Mucosa of descending colon (tissue), 3 donors: Measurements from ENCODE around the gene NEB. TPM values are rescaled to one million over a fixed set of nuclear protein-coding genes. Genes with fewer than 3 reads are reported as not detected.

Source experiments
- ATAC-seq: fragments of 200-7000 bp; cut with Tn5 transposase; one replicate; pipeline ENCODE4 v1.9.1; 2020; ENCODE audit warnings: mild to moderate bottlenecking, moderate library complexity
- DNase-seq, 3 donors: peaks; one replicate each; pipeline ENCODE4 v3.0.0-alpha.2; 2020
- H3K36me3 ChIP-seq: fragments of 200-600 bp; one replicate; pipeline ENCODE4 v1.8.0; 2021; ENCODE audit warnings: low read depth, mild to moderate bottlenecking
- H3K4me1 ChIP-seq: fragments of 200-600 bp; one replicate; pipeline ENCODE4 v1.8.0; 2021; ENCODE audit warnings: low read depth, mild to moderate bottlenecking
- H3K4me3 ChIP-seq: fragments of 200-600 bp; one replicate; pipeline ENCODE4 v1.8.0; 2021; ENCODE audit warnings: mild to moderate bottlenecking
- H3K9me3 ChIP-seq: fragments of 200-600 bp; one replicate; pipeline ENCODE4 v1.8.0; 2021; ENCODE audit warnings: mild to moderate bottlenecking
- CTCF ChIP-seq: fragments of 200-600 bp; IDR thresholded peaks from one replicate; pipeline ENCODE4 v1.8.0; 2022; ENCODE audit warnings: antibody characterized with exemption, mild to moderate bottlenecking
- intact Hi-C, 2 donors: fragments of 100-400 bp; cut with DNase I in 1 of 2; cut with micrococcal nuclease in 1 of 2; formaldehyde crosslinking; loops; one replicate each; pipeline versions ENCODE4 v1.11.0 to v1.11.1; 2022; cut with DNase I, micrococcal nuclease
- total RNA-seq, 3 donors: library from RNA; stranded (reverse); fragmentation: NEBNext Ultra II Directional in 2 of 3; extraction: Animal tissue kit (Norgen Biotek cat#: 25700) in 2 of 3; gene quantifications; one replicate each; pipeline versions ENCODE4 v1.2.1 to v1.2.4, GENCODE V29; 2021 to 2023
- donor health status: DM: no; HTN: no; CAD: no; lungs with moderate emphysema.
- donor health status: DM: no; HTN: no; CAD: no.
- donor health status: DM: no; HTN: yes; CAD: no.

NEB gene
- total RNA-seq, 3 donors from 2014 or later = 0.54 to 1.1 (median 0.82) TPM

DNA sequence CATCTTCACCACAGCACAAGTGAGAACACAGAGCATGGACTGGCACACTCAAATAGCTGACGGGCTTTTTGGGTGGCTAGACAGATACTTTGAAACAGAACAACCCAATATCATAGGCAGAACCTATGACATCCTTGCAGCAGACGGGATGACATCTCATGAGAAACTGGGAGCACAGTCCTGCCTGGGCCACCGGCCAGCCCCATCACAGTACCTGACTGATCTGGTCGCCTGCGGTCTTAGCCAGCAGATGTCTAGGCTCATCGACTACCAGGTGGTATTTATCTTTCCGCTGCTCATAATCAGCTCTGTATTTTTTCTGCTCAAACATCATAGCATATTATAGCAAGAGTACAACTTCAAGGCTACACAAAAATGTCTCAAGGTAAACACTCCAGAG lies 200.3 kb downstream of the NEB start:
- H3K4me3 ChIP-seq = no peak overlapping the region
- H3K36me3 ChIP-seq = no peaks in the 10 kb centered on the region
- H3K4me1 ChIP-seq = no peaks in the 10 kb centered on the region
- no peaks in the 10 kb centered on the region for H3K9me3 ChIP-seq
- intact Hi-C loops = no loop called here
- no peak for DNase-seq
- ATAC-seq = no peak
- TF ChIP-seq CTCF = no peak

DNA sequence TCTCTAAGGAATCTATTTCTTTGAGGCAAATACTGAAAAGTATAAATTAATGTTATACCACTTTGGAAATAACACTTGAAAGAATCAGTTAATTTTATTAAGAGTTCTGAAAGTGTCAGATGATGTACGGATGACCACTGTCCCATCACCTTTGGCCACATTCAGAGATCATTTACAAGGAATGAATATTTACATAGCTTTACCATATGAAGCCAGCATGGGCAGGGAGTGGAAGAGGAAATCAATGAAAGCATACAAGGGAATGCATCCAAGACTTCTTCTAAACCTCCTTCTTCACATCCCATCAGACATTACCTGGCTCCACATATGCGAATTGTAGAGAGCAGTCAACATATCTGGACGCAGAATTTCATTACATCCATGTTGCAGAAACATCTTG lies 201.1 kb downstream of the NEB start:
- ATAC-seq (no peak), DNase-seq (no peak)
- no peak for TF ChIP-seq CTCF
- no peaks in the 10 kb centered on the region for H3K36me3 ChIP-seq
- no peaks in the 10 kb centered on the region for H3K9me3 ChIP-seq
- no peaks in the 10 kb centered on the region for H3K4me1 ChIP-seq
- H3K4me3 ChIP-seq = no peak overlapping the region
- intact Hi-C loops = no loop called here

DNA sequence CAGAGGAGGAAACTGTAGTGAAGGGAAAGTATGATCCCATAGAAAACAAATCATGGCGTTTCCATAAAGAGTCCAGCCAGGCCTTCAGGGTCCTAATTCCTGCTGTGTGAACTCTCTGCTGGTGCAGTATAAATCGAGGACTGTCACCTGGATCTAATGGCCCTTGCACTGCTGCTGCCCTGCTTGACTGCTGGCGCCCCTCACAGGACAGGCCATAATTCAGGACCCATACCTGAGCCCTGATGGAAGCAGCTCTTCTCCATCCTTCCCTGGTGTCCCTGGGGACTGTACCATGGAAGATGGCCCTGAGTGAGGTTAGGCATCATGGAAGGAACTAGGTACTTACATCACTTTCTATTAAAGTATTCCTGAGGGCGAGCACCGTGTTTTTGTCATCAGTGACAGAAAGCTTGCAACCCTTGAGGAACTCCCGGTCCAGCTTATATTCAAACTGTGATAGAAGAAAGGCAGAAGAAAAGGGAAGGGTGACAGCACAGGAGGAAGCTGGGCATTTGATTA lies 207.6 kb downstream of the NEB start:
- intact Hi-C loops = no loop called here
- no peak for ATAC-seq
- Histone ChIP-seq H3K4me1 (no peaks in the 10 kb centered on the region), H3K4me3 (no peak overlapping the region), H3K9me3 (no peaks in the 10 kb centered on the region), H3K36me3 (no peaks in the 10 kb centered on the region)
- TF ChIP-seq CTCF = no peak
- no peak for DNase-seq

GRCh38 chr2:151525821-151526373 lies 208.4 kb downstream of the NEB start:
- H3K36me3 ChIP-seq = no peaks in the 10 kb centered on the region
- DNase-seq (no peak), ATAC-seq (no peak)
- no peak for TF ChIP-seq CTCF
- intact Hi-C loops = no loop called here
- no peaks in the 10 kb centered on the region for H3K4me1 ChIP-seq
- H3K9me3 ChIP-seq = no peaks in the 10 kb centered on the region
- no peak overlapping the region for H3K4me3 ChIP-seq

GRCh38 chr2:151523850-151524249 lies 210.4 kb downstream of the NEB start:
- no peaks in the 10 kb centered on the region for H3K36me3 ChIP-seq
- ATAC-seq = no peak
- no peaks in the 10 kb centered on the region for H3K4me1 ChIP-seq
- no peak for TF ChIP-seq CTCF
- no peak overlapping the region for H3K4me3 ChIP-seq
- intact Hi-C loops = no loop called here
- DNase-seq = no peak
- no peaks in the 10 kb centered on the region for H3K9me3 ChIP-seq

DNA sequence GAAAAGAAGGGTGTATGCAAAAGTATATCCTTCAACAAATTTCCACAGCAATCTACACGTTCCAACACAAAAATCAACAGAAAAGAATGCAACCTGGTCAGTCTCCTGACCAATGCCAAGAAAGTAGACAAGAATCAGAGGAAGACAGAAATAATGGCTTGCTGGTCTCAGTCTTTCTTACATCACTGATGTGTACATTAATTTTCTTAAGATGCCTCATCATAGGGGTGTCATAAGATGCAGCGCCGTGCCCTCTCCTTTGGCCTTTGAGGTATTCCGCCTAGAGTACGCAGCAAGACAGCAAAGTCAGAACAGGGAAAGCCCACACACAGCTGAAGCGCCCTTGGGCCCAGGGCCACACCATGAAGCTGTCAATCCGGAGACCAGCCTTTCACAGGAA lies 211.7 kb downstream of the NEB start:
- DNase-seq (no peak), ATAC-seq (no peak)
- no peaks in the 10 kb centered on the region for H3K9me3 ChIP-seq
- H3K36me3 ChIP-seq = no peaks in the 10 kb centered on the region
- no peaks in the 10 kb centered on the region for H3K4me1 ChIP-seq
- no peak overlapping the region for H3K4me3 ChIP-seq
- intact Hi-C loops = no loop called here
- no peak for TF ChIP-seq CTCF
